Measurements from ENCODE around the gene CDH15.

Gene CDH15

GRCh38 chr16:89141884-89142267 is 29.7 kb upstream of the CDH15 start:
- DNase-seq: no peak

- DNase-seq: no peak
These were observed 28.9 kb upstream of the CDH15 start for GRCh38 chr16:89142474-89143195.

- no peak for DNase-seq
These were observed 28.3 kb upstream of the CDH15 start for GRCh38 chr16:89143201-89143741.

GRCh38 chr16:89143911-89144675 is 27.5 kb upstream of the CDH15 start:
- no peak for DNase-seq

- DNase-seq: no peak
These were observed 26.9 kb upstream of the CDH15 start for GRCh38 chr16:89144681-89145080.

- DNase-seq: no peak
These were observed 26.0 kb upstream of the CDH15 start for GRCh38 chr16:89145406-89146161.

- DNase-seq: no peak
These were observed 25.1 kb upstream of the CDH15 start for GRCh38 chr16:89146211-89147005.

GRCh38 chr16:89147085-89147817 is 24.3 kb upstream of the CDH15 start:
- DNase-seq: no peak

- DNase-seq: no peak
These were observed 22.2 kb upstream of the CDH15 start for GRCh38 chr16:89149386-89149785.

GRCh38 chr16:89150090-89150835 is 21.3 kb upstream of the CDH15 start:
- peak; percentile 12 for DNase-seq

GRCh38 chr16:89150981-89151380 is 20.6 kb upstream of the CDH15 start:
- DNase-seq: no peak

GRCh38 chr16:89152831-89153700 is 18.5 kb upstream of the CDH15 start:
- DNase-seq: no peak

GRCh38 chr16:89153848-89154271 is 17.7 kb upstream of the CDH15 start:
- DNase-seq: no peak

GRCh38 chr16:89154390-89155183 is 17.0 kb upstream of the CDH15 start:
- DNase-seq: no peak

GRCh38 chr16:89155184-89155679 is 16.3 kb upstream of the CDH15 start:
- DNase-seq: no peak

GRCh38 chr16:89155851-89156739 is 15.5 kb upstream of the CDH15 start:
- DNase-seq: no peak

- DNase-seq: no peak
These were observed 14.6 kb upstream of the CDH15 start for GRCh38 chr16:89156740-89157645.

Data from DMS79 (cell line).